HL-60 (cell line): ENCODE measurements around the gene STAMBPL1.

Experiments
- DNase-seq, 2 experiments: peaks; one replicate each; pipeline ENCODE4 v3.0.0-alpha.2; 2010 to 2020; ENCODE audit warnings: low read depth in 1 of 2, low spot score in 1 of 2
- H3K27ac ChIP-seq: fragments of 250-450 bp; sonication (Bioruptor Pico); replicated peaks from 2 replicates; pipeline ENCODE4 v1.5.1; 2020; ENCODE audit warnings: mild to moderate bottlenecking, moderate library complexity
- H3K27me3 ChIP-seq: fragments of 250-450 bp; sonication (Bioruptor Pico); 2 replicates; pipeline ENCODE4 v1.5.1; 2021; ENCODE audit warnings: mild to moderate bottlenecking, moderate library complexity; ENCODE audit not compliant: insufficient read depth, poor library complexity, severe bottlenecking
- H3K4me3 ChIP-seq: replicated peaks from 2 replicates; pipeline ENCODE4 v1.5.1; 2011; ENCODE audit warnings: mild to moderate bottlenecking, control low read depth, low read length; ENCODE audit not compliant: insufficient read depth
- GABPA ChIP-seq: IDR thresholded peaks from 2 replicates; pipeline ENCODE4 v1.6.1; 2012; ENCODE audit warnings: low read depth
- POLR2AphosphoS5 ChIP-seq: IDR thresholded peaks from 2 replicates; pipeline ENCODE4 v1.6.1; 2012; ENCODE audit warnings: low read depth
- SPI1 ChIP-seq: IDR thresholded peaks from 2 replicates; pipeline ENCODE4 v1.6.1; 2012; ENCODE audit warnings: low read depth, mild to moderate bottlenecking, borderline replicate concordance
- TF ChIP-seq, protein P1 (sequence below): IDR thresholded peaks from 2 replicates; pipeline ENCODE4 v1.6.1; 2012; ENCODE audit warnings: low read depth; ENCODE audit not compliant: insufficient replicate concordance
- TF ChIP-seq, protein P2 (sequence below): IDR thresholded peaks from one replicate; pipeline ENCODE4 v1.5.1; 2011; ENCODE audit warnings: low read length, control low read depth, inconsistent platforms; ENCODE audit not compliant: insufficient read depth

Gene STAMBPL1

DNA sequence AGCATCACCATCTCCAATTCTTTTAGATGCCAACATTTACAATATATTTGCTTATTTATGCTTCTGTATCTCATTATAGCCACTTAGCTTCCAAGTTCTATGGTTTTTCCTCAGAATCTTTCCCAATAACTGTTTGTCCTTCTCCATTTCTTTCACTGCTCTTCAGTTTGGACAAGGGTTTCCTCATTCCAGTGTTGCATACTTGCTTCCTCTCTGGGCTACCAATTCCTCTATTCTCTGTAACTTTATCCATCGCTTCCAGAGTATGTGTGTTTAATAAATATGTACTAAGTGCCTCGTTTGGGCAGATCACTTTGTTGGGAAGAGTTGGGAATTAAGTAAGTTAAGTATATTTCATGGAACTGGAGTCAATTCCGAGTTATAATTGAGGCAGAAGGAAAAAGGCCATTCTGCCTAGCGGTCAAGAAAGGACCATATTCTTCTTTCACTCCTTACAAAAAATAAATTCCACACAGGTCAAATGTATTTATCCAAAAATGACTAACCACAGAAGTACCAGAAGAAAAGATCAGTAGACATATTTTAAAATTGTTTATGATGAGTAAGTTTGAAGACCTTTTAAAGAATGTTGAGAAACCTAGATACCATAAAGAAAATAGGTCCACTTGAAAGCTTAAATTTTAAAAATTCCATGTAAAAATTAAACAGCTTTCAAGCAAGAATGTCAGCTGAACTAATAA, 10.8 kb downstream of the STAMBPL1 start:
- Histone ChIP-seq H3K27me3 (no peaks in the 10 kb centered on the region), H3K27ac (no peak overlapping the region), H3K4me3 (no peak overlapping the region)
- peak in 1 of 2 experiments; percentile 32 for DNase-seq
- TF ChIP-seq, protein P1, sequence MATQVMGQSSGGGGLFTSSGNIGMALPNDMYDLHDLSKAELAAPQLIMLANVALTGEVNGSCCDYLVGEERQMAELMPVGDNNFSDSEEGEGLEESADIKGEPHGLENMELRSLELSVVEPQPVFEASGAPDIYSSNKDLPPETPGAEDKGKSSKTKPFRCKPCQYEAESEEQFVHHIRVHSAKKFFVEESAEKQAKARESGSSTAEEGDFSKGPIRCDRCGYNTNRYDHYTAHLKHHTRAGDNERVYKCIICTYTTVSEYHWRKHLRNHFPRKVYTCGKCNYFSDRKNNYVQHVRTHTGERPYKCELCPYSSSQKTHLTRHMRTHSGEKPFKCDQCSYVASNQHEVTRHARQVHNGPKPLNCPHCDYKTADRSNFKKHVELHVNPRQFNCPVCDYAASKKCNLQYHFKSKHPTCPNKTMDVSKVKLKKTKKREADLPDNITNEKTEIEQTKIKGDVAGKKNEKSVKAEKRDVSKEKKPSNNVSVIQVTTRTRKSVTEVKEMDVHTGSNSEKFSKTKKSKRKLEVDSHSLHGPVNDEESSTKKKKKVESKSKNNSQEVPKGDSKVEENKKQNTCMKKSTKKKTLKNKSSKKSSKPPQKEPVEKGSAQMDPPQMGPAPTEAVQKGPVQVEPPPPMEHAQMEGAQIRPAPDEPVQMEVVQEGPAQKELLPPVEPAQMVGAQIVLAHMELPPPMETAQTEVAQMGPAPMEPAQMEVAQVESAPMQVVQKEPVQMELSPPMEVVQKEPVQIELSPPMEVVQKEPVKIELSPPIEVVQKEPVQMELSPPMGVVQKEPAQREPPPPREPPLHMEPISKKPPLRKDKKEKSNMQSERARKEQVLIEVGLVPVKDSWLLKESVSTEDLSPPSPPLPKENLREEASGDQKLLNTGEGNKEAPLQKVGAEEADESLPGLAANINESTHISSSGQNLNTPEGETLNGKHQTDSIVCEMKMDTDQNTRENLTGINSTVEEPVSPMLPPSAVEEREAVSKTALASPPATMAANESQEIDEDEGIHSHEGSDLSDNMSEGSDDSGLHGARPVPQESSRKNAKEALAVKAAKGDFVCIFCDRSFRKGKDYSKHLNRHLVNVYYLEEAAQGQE, result no peak
- TF ChIP-seq SPI1, result peak; percentile 47; the same call in 1 of the 2 replicates

DNA sequence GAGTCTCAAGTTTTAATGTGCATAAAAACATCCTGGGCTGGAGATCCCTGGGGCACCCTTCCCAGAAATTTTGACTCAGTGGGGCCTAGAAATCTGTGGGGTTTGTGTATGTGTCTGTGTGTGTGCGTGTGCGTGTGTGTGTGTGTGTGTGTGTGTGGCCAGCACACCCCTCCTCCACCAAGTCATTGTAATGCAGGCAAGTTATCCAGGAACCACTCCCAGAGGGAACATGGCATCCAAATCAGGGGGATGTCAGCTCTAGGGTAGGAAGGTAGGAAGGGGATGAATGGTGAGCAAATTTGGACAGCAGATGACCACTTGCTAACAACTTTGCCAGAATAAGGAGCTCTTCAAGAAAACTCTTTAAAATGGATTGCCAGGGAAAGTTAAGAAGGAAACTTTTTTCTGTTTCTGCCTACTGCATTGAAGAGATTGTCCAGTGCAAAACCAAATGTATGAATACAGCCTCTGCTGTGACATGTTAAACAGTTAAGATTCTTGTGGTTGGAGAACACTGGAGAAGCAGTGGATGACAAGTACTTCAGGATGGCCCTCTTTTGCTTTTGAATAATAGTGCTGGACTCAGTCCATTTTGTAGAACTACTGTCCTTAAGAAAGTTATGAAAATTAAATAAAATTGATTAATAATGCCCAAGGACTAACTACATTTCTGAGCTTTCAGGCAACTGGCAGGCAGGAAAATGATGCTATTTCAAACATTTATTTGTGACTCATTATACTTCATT, 12.3 kb downstream of the STAMBPL1 start:
- Histone ChIP-seq H3K27me3 (no peaks in the 10 kb centered on the region), H3K27ac (no peak overlapping the region), H3K4me3 (no peak overlapping the region)
- no peak for TF ChIP-seq POLR2AphosphoS5
- TF ChIP-seq SPI1, result no peak
- TF ChIP-seq, protein P1, result no peak
- TF ChIP-seq, protein P2, sequence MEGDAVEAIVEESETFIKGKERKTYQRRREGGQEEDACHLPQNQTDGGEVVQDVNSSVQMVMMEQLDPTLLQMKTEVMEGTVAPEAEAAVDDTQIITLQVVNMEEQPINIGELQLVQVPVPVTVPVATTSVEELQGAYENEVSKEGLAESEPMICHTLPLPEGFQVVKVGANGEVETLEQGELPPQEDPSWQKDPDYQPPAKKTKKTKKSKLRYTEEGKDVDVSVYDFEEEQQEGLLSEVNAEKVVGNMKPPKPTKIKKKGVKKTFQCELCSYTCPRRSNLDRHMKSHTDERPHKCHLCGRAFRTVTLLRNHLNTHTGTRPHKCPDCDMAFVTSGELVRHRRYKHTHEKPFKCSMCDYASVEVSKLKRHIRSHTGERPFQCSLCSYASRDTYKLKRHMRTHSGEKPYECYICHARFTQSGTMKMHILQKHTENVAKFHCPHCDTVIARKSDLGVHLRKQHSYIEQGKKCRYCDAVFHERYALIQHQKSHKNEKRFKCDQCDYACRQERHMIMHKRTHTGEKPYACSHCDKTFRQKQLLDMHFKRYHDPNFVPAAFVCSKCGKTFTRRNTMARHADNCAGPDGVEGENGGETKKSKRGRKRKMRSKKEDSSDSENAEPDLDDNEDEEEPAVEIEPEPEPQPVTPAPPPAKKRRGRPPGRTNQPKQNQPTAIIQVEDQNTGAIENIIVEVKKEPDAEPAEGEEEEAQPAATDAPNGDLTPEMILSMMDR, result no peak
- no peak for TF ChIP-seq GABPA
- no peak for DNase-seq

DNA sequence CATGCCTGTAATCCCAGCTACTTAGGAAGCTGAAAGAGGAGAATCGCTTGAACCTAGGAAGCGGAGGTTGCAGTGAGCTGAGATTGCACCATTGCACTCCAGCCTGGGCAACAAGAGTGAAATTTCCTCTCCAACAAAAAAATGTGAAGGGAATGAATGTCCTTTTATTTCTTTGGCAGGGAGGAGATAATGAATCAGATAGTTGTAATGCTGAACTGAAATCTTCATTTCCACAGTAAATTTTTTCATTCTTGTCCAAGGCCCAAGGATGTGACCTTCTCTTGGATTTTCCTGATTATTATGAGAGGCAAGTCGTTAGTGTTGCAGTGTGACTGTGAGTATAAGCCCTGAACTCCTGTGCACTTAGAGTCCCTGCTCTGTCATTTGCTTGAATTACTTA, 13.6 kb downstream of the STAMBPL1 start:
- no peak overlapping the region for H3K27ac ChIP-seq
- no peak for DNase-seq
- TF ChIP-seq, protein P2, result no peak
- no peak for TF ChIP-seq SPI1
- TF ChIP-seq, protein P1, result no peak
- no peaks in the 10 kb centered on the region for H3K27me3 ChIP-seq
- H3K4me3 ChIP-seq, result no peak overlapping the region
